Fibroblast of lung (primary cell): Measurements from ENCODE around the gene CKAP4. TPM values are rescaled to one million over a fixed set of nuclear protein-coding genes. Genes with fewer than 3 reads are reported as not detected.

Source experiments
- DNase-seq, 2 donors: peaks; one replicate each; pipeline versions ENCODE4 v3.0.0 to v3.0.0-alpha.2; 2010; ENCODE audit warnings: low read depth in 2 of 2
- H2AFZ ChIP-seq: 2 replicates; pipeline ENCODE4 v1.5.1; 2012; ENCODE audit warnings: low read length, control low read depth, inconsistent platforms
- H3K27ac ChIP-seq: 2 replicates; pipeline ENCODE4 v1.5.1; 2011; ENCODE audit warnings: low read length, control low read depth; ENCODE audit not compliant: insufficient read depth
- H3K27me3 ChIP-seq: 2 replicates; pipeline ENCODE4 v1.5.1; 2011; ENCODE audit warnings: mild to moderate bottlenecking, low read length; ENCODE audit not compliant: control insufficient read depth, insufficient read depth
- H3K36me3 ChIP-seq: 2 replicates; pipeline ENCODE4 v1.5.1; 2011; ENCODE audit warnings: low read length; ENCODE audit not compliant: control insufficient read depth, insufficient read depth
- H3K4me1 ChIP-seq: 2 replicates; pipeline ENCODE4 v1.5.1; 2011; ENCODE audit warnings: low read length; ENCODE audit not compliant: control insufficient read depth, insufficient read depth; ENCODE audit errors: extremely low read depth
- H3K4me2 ChIP-seq: 2 replicates; pipeline ENCODE4 v1.5.1; 2011; ENCODE audit warnings: low read length, control low read depth; ENCODE audit not compliant: insufficient read depth; ENCODE audit errors: extremely low read depth
- H3K4me3 ChIP-seq, 4 experiments: fragments of 200-600 bp in 1 of 4; sonication (generic) in 1 of 4; replicated peaks in 1 of 4; 2 replicates each; pipeline ENCODE4 v1.5.1; 2011 to 2016; ENCODE audit warnings: low read length in 4 of 4, low read depth in 3 of 4, mild to moderate bottlenecking in 3 of 4, control low read depth in 2 of 4, inconsistent platforms in 1 of 4, mixed read lengths in 1 of 4; ENCODE audit not compliant: insufficient read depth in 1 of 4; ENCODE audit errors: control extremely low read depth in 1 of 4
- H3K79me2 ChIP-seq: 2 replicates; pipeline ENCODE4 v1.5.1; 2012; ENCODE audit warnings: mild to moderate bottlenecking, low read length, inconsistent platforms; ENCODE audit not compliant: control insufficient read depth, insufficient read depth
- H3K9ac ChIP-seq: 2 replicates; pipeline ENCODE4 v1.5.1; 2011; ENCODE audit warnings: mild to moderate bottlenecking, low read length, control low read depth; ENCODE audit not compliant: insufficient read depth
- H3K9me3 ChIP-seq: 2 replicates; pipeline ENCODE4 v1.5.1; 2012; ENCODE audit warnings: low read depth, low read length; ENCODE audit not compliant: control insufficient read depth, insufficient read depth
- H4K20me1 ChIP-seq: 2 replicates; pipeline ENCODE4 v1.5.1; 2011; ENCODE audit warnings: low read length; ENCODE audit not compliant: control insufficient read depth, insufficient read depth; ENCODE audit errors: extremely low read depth
- EZH2 ChIP-seq: IDR thresholded peaks from 2 replicates; pipeline ENCODE4 v1.5.1; 2012; ENCODE audit warnings: low read length, control low read depth, mild to moderate bottlenecking; ENCODE audit errors: missing control alignments
- polyA plus RNA-seq, 2 donors: library from polyadenylated mRNA; depleted of rRNA in 1 of 2; stranded (reverse) in 1 of 2; unstranded in 1 of 2; fragments of >200 nt; gene quantifications; 2 replicates each; pipeline ENCODE4 v1.2.1, GENCODE V29; 2011 to 2012; ENCODE audit warnings: missing spikeins in 1 of 2
- total RNA-seq: library from RNA; depleted of rRNA; stranded (reverse); fragments of >200 nt; gene quantifications from 2 replicates; pipeline ENCODE4 v1.2.1, GENCODE V29; 2014
- TF ChIP-seq, protein P1 (sequence below), 2 donors: IDR thresholded peaks in 1 of 2; conservative IDR thresholded peaks in 1 of 2; 1 replicate in 1 of 2; 2 replicates in 1 of 2; pipeline ENCODE4 v1.5.1; 2011 to 2012; ENCODE audit warnings: low read length in 2 of 2, control low read depth in 1 of 2, inconsistent platforms in 1 of 2, low read depth in 1 of 2, mild to moderate bottlenecking in 1 of 2

The CKAP4 gene
- total and polyA plus RNA-seq, 2 donors (not counting 1 experiment from before 2014, with no cell fraction given): 132 to 282 TPM

DNA sequence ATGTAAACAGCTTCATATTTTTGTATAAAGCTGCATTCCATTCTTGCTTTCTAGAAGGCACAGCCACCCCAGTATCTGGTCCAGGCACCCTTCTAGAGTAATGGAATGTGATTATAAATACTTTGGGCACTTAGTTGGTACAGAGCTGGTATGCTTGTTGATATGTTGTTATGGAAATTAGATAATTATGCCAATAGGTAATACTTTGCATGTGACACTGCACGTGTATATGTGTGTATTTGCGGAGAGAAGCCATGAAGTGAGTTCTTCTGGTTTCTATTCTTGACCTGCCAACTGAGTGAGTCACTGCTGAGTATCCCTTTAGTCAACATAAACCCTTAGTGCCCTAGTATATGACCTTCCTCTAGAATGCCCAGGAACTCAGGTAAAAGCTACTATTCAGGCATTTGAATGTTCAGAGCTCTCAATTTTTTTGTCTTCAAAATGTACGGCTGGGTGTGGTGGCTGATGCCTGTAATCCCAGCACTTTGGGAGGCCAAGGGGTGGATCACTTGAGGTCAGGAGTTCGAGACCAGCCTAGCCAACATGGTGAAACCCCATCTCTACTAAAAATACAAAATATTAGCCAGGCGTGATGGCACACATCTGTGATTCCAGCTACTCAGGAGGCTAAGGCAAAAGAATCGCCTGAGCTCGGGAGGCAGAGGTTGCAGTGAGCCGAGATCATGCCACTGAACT lies 48.5 kb upstream of the CKAP4 start:
- Histone ChIP-seq H3K9me3 (no peaks in the 10 kb centered on the region), H3K9ac (no peak overlapping the region), H3K4me1 (no peaks in the 10 kb centered on the region), H3K79me2 (no peaks in the 10 kb centered on the region), H3K4me3 (no peak overlapping the region), H4K20me1 (no peaks in the 10 kb centered on the region), H3K36me3 (no peaks in the 10 kb centered on the region), H2AFZ (no peak overlapping the region), H3K27ac (no peak overlapping the region), H3K4me2 (no peak overlapping the region), H3K27me3 (no peaks in the 10 kb centered on the region)
- no peak for TF ChIP-seq EZH2
- peak; percentile 81 to 87 for DNase-seq

DNA sequence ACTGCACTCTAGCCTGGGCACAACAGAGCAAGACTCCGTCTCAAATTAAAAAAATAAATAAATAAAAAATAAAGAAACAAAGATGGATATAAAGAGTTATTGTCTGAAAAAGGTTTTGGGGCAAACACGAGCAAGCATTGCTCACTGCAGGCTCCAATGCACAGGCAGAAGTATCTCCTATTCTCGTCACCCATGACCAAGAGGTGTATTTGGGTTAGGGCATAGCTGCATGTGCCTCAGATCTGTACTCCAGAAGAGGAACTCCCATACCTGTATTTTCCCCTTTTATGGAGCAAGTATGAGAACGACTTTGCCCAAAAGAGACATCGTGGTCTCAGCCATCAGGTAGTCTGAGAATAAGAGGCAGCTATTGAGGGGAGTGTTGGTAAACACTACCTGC lies 44.5 kb upstream of the CKAP4 start:
- H3K79me2 ChIP-seq: no peaks in the 10 kb centered on the region
- H3K4me1 ChIP-seq: peaks cover 3% of the 10 kb centered on the region
- TF ChIP-seq, protein P1, sequence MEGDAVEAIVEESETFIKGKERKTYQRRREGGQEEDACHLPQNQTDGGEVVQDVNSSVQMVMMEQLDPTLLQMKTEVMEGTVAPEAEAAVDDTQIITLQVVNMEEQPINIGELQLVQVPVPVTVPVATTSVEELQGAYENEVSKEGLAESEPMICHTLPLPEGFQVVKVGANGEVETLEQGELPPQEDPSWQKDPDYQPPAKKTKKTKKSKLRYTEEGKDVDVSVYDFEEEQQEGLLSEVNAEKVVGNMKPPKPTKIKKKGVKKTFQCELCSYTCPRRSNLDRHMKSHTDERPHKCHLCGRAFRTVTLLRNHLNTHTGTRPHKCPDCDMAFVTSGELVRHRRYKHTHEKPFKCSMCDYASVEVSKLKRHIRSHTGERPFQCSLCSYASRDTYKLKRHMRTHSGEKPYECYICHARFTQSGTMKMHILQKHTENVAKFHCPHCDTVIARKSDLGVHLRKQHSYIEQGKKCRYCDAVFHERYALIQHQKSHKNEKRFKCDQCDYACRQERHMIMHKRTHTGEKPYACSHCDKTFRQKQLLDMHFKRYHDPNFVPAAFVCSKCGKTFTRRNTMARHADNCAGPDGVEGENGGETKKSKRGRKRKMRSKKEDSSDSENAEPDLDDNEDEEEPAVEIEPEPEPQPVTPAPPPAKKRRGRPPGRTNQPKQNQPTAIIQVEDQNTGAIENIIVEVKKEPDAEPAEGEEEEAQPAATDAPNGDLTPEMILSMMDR (conservative IDR thresholded peaks at IDR 0.05 in 1 of 2, IDR thresholded peaks at IDR 0.05 in 1 of 2; ENCODE audit: low read depth in 1 of 2, low read length in 2 of 2): no peak
- TF ChIP-seq EZH2: no peak

DNA sequence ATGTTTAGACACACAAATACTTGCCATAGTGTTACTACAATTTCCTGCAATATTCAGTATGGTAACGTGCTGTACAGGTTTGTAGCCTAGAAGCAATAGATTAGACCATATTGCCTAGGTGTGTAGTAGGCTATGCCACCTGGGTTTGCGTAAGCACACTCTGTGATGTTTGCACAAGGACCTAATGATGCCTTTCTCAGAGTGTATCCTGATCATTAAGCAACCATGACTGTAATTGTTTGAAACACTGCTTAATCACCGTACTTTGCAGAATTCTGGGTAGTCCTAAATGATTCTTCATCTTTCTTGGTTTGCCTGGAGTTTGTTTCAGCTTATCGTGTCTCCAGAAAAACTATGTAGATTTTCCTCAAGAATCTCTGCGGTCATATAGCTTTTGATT lies 43.5 kb upstream of the CKAP4 start:
- Histone ChIP-seq H4K20me1 (no peaks in the 10 kb centered on the region), H3K27me3 (no peaks in the 10 kb centered on the region)

More for the DNA sequence above, 44.5 kb upstream of the CKAP4 start:
- DNase-seq: no peak
- Histone ChIP-seq H3K36me3 (no peaks in the 10 kb centered on the region), H4K20me1 (no peaks in the 10 kb centered on the region), H3K27me3 (no peaks in the 10 kb centered on the region), H2AFZ (no peak overlapping the region), H3K4me3 (no peak overlapping the region), H3K9ac (no peak overlapping the region), H3K27ac (no peak overlapping the region), H3K9me3 (no peaks in the 10 kb centered on the region), H3K4me2 (no peak overlapping the region)

More for the DNA sequence above, 43.5 kb upstream of the CKAP4 start:
- Histone ChIP-seq H3K9ac (no peak overlapping the region), H3K36me3 (no peaks in the 10 kb centered on the region), H3K4me1 (peaks cover 3% of the 10 kb centered on the region), H3K79me2 (no peaks in the 10 kb centered on the region), H2AFZ (peak overlapping the region; percentile 22), H3K9me3 (no peaks in the 10 kb centered on the region), H3K27ac (no peak overlapping the region), H3K4me3 (no peak overlapping the region), H3K4me2 (no peak overlapping the region)
- DNase-seq: no peak
- no peak for TF ChIP-seq EZH2
- TF ChIP-seq, protein P1 (conservative IDR thresholded peaks at IDR 0.05 in 1 of 2, IDR thresholded peaks at IDR 0.05 in 1 of 2; ENCODE audit: low read depth in 1 of 2, low read length in 2 of 2): no peak
